ENCODE data around the gene KLHL35. TPM values are rescaled to one million over a fixed set of nuclear protein-coding genes. Genes with fewer than 3 reads are reported as not detected.

Gene KLHL35
- total RNA-seq, 3 donors from 2014 or later: 0.98 to 1.5 (median 1.3) TPM

- DNase-seq (no peak), ATAC-seq (no peak)
- H3K36me3 Mint-ChIP-seq (ENCODE audit: insufficient read depth): peaks cover 5% of the 10 kb centered on the region
- H3K4me1 Mint-ChIP-seq (ENCODE audit: low read depth): no peaks in the 10 kb centered on the region
- H3K27me3 Mint-ChIP-seq (ENCODE audit: low read depth): peaks cover 4% of the 10 kb centered on the region
- no peak overlapping the region for H3K4me3 Mint-ChIP-seq
- no peaks in the 10 kb centered on the region for H3K9me3 Mint-ChIP-seq
Measured at GRCh38 chr11:75439495-75440120, 6.6 kb upstream of the KLHL35 start.

- Mint-ChIP-seq H3K36me3 (ENCODE audit: insufficient read depth) (peaks cover 5% of the 10 kb centered on the region), H3K4me3 (no peak overlapping the region), H3K4me1 (ENCODE audit: low read depth) (no peaks in the 10 kb centered on the region), H3K9me3 (no peaks in the 10 kb centered on the region), H3K27me3 (ENCODE audit: low read depth) (peaks cover 6% of the 10 kb centered on the region)
- DNase-seq: no peak
- no peak for ATAC-seq
Measured at GRCh38 chr11:75439026-75439425, 6.0 kb upstream of the KLHL35 start.

- no peaks in the 10 kb centered on the region for H3K4me1 Mint-ChIP-seq (ENCODE audit: low read depth)
- no peak overlapping the region for H3K4me3 Mint-ChIP-seq
- peaks cover 10% of the 10 kb centered on the region for H3K27me3 Mint-ChIP-seq (ENCODE audit: low read depth)
- no peak for DNase-seq
- no peaks in the 10 kb centered on the region for H3K9me3 Mint-ChIP-seq
- no peak for ATAC-seq
- H3K36me3 Mint-ChIP-seq (ENCODE audit: insufficient read depth): peaks cover 5% of the 10 kb centered on the region
Measured at GRCh38 chr11:75437966-75438659, 5.1 kb upstream of the KLHL35 start.

- ATAC-seq: no peak
- Mint-ChIP-seq H3K4me3 (no peak overlapping the region), H3K36me3 (ENCODE audit: insufficient read depth) (peaks cover 5% of the 10 kb centered on the region), H3K27me3 (ENCODE audit: low read depth) (peaks cover 21% of the 10 kb centered on the region), H3K4me1 (ENCODE audit: low read depth) (no peaks in the 10 kb centered on the region), H3K9me3 (no peaks in the 10 kb centered on the region)
- DNase-seq: no peak
Measured at GRCh38 chr11:75436806-75437205, 3.8 kb upstream of the KLHL35 start.

- no peak for DNase-seq
- Mint-ChIP-seq H3K4me1 (ENCODE audit: low read depth) (peaks cover 6% of the 10 kb centered on the region), H3K27me3 (ENCODE audit: low read depth) (peaks cover 34% of the 10 kb centered on the region), H3K4me3 (no peak overlapping the region), H3K36me3 (ENCODE audit: insufficient read depth) (peaks cover 5% of the 10 kb centered on the region), H3K9me3 (no peaks in the 10 kb centered on the region)
- ATAC-seq: no peak
Measured at GRCh38 chr11:75435571-75435925, 2.5 kb upstream of the KLHL35 start.

- Mint-ChIP-seq H3K4me3 (no peak overlapping the region), H3K36me3 (ENCODE audit: insufficient read depth) (peaks cover 5% of the 10 kb centered on the region), H3K27me3 (ENCODE audit: low read depth) (peaks cover 35% of the 10 kb centered on the region), H3K9me3 (no peaks in the 10 kb centered on the region), H3K4me1 (ENCODE audit: low read depth) (peaks cover 7% of the 10 kb centered on the region)
- DNase-seq (no peak), ATAC-seq (no peak)
Measured at GRCh38 chr11:75434886-75435570, 2.0 kb upstream of the KLHL35 start.

- DNase-seq: no peak
- peaks cover 39% of the 10 kb centered on the region for H3K27me3 Mint-ChIP-seq (ENCODE audit: low read depth)
- peaks cover 11% of the 10 kb centered on the region for H3K4me1 Mint-ChIP-seq (ENCODE audit: low read depth)
- no peaks in the 10 kb centered on the region for H3K9me3 Mint-ChIP-seq
- no peak for ATAC-seq
- H3K36me3 Mint-ChIP-seq (ENCODE audit: insufficient read depth): peaks cover 5% of the 10 kb centered on the region
- H3K4me3 Mint-ChIP-seq: no peak overlapping the region
Measured at GRCh38 chr11:75434051-75434450, 1.0 kb upstream of the KLHL35 start.

GRCh38 chr11:75433443-75433842 lies 440 bp upstream of the KLHL35 start:
- H3K4me1 Mint-ChIP-seq (ENCODE audit: low read depth): peaks cover 16% of the 10 kb centered on the region
- H3K9me3 Mint-ChIP-seq: no peaks in the 10 kb centered on the region
- DNase-seq (no peak), ATAC-seq (no peak)
- H3K4me3 Mint-ChIP-seq: no peak overlapping the region
- H3K27me3 Mint-ChIP-seq (ENCODE audit: low read depth): peaks cover 43% of the 10 kb centered on the region
- peaks cover 2% of the 10 kb centered on the region for H3K36me3 Mint-ChIP-seq (ENCODE audit: insufficient read depth)

GRCh38 chr11:75431533-75432525 lies 1.2 kb downstream of the KLHL35 start:
- DNase-seq: no peak
- H3K4me3 Mint-ChIP-seq: no peak overlapping the region
- ATAC-seq: no peak
- H3K27me3 Mint-ChIP-seq (ENCODE audit: low read depth): peaks cover 45% of the 10 kb centered on the region
- peaks cover 16% of the 10 kb centered on the region for H3K4me1 Mint-ChIP-seq (ENCODE audit: low read depth)
- no peaks in the 10 kb centered on the region for H3K9me3 Mint-ChIP-seq
- peaks cover 2% of the 10 kb centered on the region for H3K36me3 Mint-ChIP-seq (ENCODE audit: insufficient read depth)

GRCh38 chr11:75430714-75431532 lies 2.1 kb downstream of the KLHL35 start:
- ATAC-seq (no peak), DNase-seq (no peak)
- peak overlapping the region; percentile 72 for H3K4me3 Mint-ChIP-seq
- H3K9me3 Mint-ChIP-seq: no peaks in the 10 kb centered on the region
- H3K36me3 Mint-ChIP-seq (ENCODE audit: insufficient read depth): peaks cover 2% of the 10 kb centered on the region
- peaks cover 16% of the 10 kb centered on the region for H3K4me1 Mint-ChIP-seq (ENCODE audit: low read depth)
- peaks cover 45% of the 10 kb centered on the region for H3K27me3 Mint-ChIP-seq (ENCODE audit: low read depth)

GRCh38 chr11:75429902-75430713 lies 2.9 kb downstream of the KLHL35 start:
- Mint-ChIP-seq H3K4me1 (ENCODE audit: low read depth) (peaks cover 16% of the 10 kb centered on the region), H3K9me3 (no peaks in the 10 kb centered on the region), H3K36me3 (ENCODE audit: insufficient read depth) (no peaks in the 10 kb centered on the region), H3K27me3 (ENCODE audit: low read depth) (peaks cover 45% of the 10 kb centered on the region), H3K4me3 (peak overlapping the region; percentile 72)
- peak; percentile 49 for DNase-seq
- ATAC-seq: peak; percentile 80 to 81

- no peak for ATAC-seq
- H3K27me3 Mint-ChIP-seq (ENCODE audit: low read depth): peaks cover 41% of the 10 kb centered on the region
Measured at GRCh38 chr11:75429641-75429901, 3.4 kb downstream of the KLHL35 start.

More at GRCh38 chr11:75429641-75429901, 3.4 kb downstream of the KLHL35 start:
- H3K4me1 Mint-ChIP-seq (ENCODE audit: low read depth): peaks cover 16% of the 10 kb centered on the region
- H3K36me3 Mint-ChIP-seq (ENCODE audit: insufficient read depth): no peaks in the 10 kb centered on the region
- DNase-seq: no peak
- H3K4me3 Mint-ChIP-seq: peak overlapping the region; percentile 76
- no peaks in the 10 kb centered on the region for H3K9me3 Mint-ChIP-seq
